GM12872 (cell line): ENCODE measurements around the gene TGFB2.

ENCODE experiments used
- TF ChIP-seq, protein P1 (sequence below): IDR thresholded peaks from 3 replicates; pipeline ENCODE4 v1.5.1; 2011; ENCODE audit warnings: low read depth, mild to moderate bottlenecking, low read length, moderate library complexity; ENCODE audit not compliant: insufficient read depth

Gene TGFB2

DNA sequence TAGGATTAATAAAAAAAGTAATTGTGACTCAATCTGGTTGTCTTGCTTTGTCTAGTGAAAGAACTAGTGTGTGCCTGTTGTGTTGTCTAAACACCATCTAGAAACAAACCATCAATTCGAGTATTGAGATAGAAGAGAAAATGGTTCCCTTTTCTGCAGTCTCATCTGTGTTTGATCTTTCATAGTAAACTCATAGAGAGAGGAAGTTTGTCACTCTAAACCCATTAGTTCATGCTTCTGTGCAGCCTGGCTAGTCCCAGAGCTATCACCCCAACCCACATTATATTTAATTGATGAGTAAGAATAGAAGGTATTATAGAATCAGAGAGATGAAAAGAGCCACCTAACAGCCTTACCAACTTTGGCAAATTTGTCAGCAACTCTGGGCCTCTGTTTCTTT lies 99.5 kb downstream of the TGFB2 start:
- TF ChIP-seq, protein P1, sequence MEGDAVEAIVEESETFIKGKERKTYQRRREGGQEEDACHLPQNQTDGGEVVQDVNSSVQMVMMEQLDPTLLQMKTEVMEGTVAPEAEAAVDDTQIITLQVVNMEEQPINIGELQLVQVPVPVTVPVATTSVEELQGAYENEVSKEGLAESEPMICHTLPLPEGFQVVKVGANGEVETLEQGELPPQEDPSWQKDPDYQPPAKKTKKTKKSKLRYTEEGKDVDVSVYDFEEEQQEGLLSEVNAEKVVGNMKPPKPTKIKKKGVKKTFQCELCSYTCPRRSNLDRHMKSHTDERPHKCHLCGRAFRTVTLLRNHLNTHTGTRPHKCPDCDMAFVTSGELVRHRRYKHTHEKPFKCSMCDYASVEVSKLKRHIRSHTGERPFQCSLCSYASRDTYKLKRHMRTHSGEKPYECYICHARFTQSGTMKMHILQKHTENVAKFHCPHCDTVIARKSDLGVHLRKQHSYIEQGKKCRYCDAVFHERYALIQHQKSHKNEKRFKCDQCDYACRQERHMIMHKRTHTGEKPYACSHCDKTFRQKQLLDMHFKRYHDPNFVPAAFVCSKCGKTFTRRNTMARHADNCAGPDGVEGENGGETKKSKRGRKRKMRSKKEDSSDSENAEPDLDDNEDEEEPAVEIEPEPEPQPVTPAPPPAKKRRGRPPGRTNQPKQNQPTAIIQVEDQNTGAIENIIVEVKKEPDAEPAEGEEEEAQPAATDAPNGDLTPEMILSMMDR, result no peak

- TF ChIP-seq, protein P1, result no peak
Measured at GRCh38 chr1:218447010-218447689, 102.0 kb downstream of the TGFB2 start.

DNA sequence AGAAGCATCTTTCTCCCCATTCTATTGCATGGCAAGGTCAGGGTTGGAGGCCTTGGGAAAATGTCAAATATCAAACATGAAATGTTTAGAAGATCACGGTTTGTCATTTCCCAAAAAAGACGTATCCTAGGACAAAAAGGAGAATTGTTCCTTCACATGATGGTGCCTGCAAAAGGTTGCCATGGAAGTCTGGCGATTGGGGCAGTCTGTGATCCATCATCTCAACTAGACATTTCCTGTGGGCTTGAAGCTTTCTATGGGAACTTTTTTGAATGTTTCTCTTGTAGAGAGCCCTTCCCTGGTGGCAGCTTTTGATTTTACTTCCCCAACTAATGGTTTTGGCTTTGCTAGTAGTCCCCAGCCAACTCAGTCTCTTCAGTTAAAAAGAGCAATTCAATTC lies 106.3 kb downstream of the TGFB2 start:
- TF ChIP-seq, protein P1, result no peak

DNA sequence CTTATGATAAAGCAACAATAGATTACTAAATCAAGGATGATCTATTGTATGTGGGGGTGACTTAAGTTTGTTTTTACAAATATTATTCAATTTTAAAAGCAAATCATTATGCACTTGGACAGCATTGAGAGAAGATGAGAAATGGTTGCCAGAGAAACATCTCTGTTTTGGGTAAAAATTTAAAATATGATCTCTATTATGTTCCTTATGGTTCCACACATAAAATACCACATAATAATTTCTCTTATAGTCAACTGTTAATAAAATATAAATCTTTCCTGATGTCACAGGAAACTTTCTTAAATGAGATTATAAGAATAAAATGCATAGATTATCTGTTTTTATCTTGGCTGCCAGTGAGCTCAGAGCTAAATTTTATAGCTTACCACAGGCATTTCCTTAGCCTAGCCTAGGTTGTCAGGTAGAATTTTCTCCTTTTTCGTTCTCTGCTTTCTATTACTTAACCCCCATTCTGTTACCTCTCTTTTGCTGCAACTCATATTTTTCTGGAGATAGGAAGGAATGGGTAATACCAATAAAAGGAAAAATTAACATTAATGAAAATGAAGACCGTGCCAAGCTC lies 109.7 kb downstream of the TGFB2 start:
- TF ChIP-seq, protein P1, result no peak

GRCh38 chr1:218456444-218456843 lies 111.3 kb downstream of the TGFB2 start:
- TF ChIP-seq, protein P1, result no peak

- TF ChIP-seq, protein P1, result no peak
Measured at GRCh38 chr1:218459450-218459849, 114.3 kb downstream of the TGFB2 start.

DNA sequence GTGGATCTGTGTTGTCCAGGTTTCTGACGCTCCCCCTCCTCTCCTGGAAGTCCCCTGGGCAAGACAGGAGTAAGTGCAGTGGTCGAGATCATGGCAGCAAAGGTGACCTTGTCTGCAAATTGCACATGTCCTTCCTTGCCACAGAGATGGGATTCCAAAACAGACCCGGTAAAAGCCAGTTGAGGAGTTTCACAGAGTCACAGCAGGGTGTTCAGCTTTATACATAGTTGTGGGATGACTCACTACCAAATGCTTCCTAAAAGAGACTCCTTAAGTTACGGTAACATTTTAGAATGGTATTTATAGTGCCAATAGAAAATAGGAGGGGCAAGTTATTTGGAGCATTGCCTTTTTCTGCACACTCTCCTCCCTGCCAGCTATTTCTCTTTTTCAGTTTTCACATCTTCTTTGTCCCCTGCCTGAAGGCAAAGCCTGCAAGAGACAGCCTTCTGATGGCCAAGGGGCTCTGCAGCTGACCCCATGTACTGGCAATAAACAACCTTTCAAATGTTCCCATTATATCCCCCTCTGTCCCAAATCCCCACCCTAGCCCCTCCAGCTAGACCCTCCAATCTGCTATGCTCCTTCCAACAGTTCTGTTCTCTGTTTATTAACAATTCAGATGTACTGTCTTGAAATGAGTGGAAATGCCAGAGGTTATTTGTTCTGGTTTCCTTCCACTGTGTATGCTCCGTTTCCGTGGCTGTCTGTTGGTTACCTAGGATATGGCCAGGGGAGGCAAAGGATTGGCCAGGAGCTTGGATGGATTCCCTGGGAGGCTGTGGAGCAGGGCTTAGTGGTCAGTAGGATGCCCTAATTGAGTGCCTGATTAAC lies 115.0 kb downstream of the TGFB2 start:
- TF ChIP-seq, protein P1, result no peak
